ENCODE results near the gene ACER3.

The ACER3 gene

GRCh38 chr11:76972051-76972450 is 111.3 kb downstream of the ACER3 start:
- no peaks in the 10 kb centered on the region; the same call in 1 of the 2 replicates for H3K9me3 ChIP-seq (ENCODE audit: control insufficient read depth, insufficient read depth, low read length)
- H3K27ac ChIP-seq (ENCODE audit: low read depth, low read length): no peak overlapping the region
- H3K9ac ChIP-seq (ENCODE audit: low read depth, low read length): no peak overlapping the region
- no peaks in the 10 kb centered on the region for H3K27me3 ChIP-seq (ENCODE audit: control insufficient read depth, insufficient read depth, low read length)
- no peaks in the 10 kb centered on the region for H3K36me3 ChIP-seq (ENCODE audit: control insufficient read depth, insufficient read depth, low read length)
- no peak overlapping the region for H3K4me3 ChIP-seq (ENCODE audit: low read depth, low read length)
- no peaks in the 10 kb centered on the region for H3K4me1 ChIP-seq (ENCODE audit: control insufficient read depth, insufficient read depth, low read length)

- no peak overlapping the region for H3K4me3 ChIP-seq (ENCODE audit: low read depth, low read length)
- no peaks in the 10 kb centered on the region for H3K4me1 ChIP-seq (ENCODE audit: control insufficient read depth, insufficient read depth, low read length)
- no peak overlapping the region for H3K9ac ChIP-seq (ENCODE audit: low read depth, low read length)
- H3K27me3 ChIP-seq (ENCODE audit: control insufficient read depth, insufficient read depth, low read length): no peaks in the 10 kb centered on the region
- H3K9me3 ChIP-seq (ENCODE audit: control insufficient read depth, insufficient read depth, low read length): no peaks in the 10 kb centered on the region; the same call in none of the 2 replicates
- H3K27ac ChIP-seq (ENCODE audit: low read depth, low read length): no peak overlapping the region
- no peaks in the 10 kb centered on the region for H3K36me3 ChIP-seq (ENCODE audit: control insufficient read depth, insufficient read depth, low read length)
Measured at GRCh38 chr11:76974179-76974891, 113.6 kb downstream of the ACER3 start.

DNA sequence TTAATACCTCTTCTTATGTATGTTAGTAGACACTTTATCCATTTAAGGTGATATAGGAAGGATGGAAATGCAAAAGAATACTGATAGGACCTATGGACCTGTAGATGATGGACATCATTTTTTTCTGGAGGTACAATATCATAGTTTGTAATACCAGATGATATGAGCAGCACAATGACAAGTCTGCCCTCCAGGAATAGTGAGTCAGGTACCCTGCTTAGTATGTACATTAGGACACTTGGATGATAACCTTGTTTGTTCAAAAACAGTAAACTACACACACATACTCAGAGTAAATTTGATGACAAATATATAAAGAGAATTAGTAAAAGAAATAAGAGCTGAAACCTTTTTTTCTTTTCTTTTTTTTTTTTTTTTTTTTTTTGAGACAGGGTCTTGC is 114.8 kb downstream of the ACER3 start:
- Histone ChIP-seq H3K27me3 (ENCODE audit: control insufficient read depth, insufficient read depth, low read length) (no peaks in the 10 kb centered on the region), H3K27ac (ENCODE audit: low read depth, low read length) (no peak overlapping the region), H3K36me3 (ENCODE audit: control insufficient read depth, insufficient read depth, low read length) (no peaks in the 10 kb centered on the region), H3K4me3 (ENCODE audit: low read depth, low read length) (no peak overlapping the region), H3K4me1 (ENCODE audit: control insufficient read depth, insufficient read depth, low read length) (no peaks in the 10 kb centered on the region), H3K9me3 (ENCODE audit: control insufficient read depth, insufficient read depth, low read length) (no peaks in the 10 kb centered on the region; the same call in none of the 2 replicates), H3K9ac (ENCODE audit: low read depth, low read length) (no peak overlapping the region)

DNA sequence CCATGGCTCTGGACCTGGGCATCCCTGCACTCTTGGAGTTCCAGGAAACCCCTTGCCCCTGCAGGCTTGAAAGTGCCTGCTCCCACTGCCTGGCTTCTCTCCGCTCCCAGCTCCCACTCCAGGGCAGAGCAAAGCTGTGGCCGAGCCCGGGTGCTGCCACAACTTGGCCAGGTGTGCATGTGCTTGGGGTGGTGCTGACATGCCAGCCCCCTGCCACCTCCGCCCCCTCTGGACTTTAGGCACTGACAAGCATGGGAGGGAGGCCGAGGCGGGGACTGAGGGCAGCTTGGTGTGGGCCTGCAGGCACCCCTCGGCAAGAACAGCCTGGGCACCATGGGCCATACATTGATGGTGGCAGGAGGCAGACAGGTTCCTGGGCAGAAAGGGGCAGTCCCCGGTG is 117.1 kb downstream of the ACER3 start:
- H3K4me1 ChIP-seq (ENCODE audit: control insufficient read depth, insufficient read depth, low read length): no peaks in the 10 kb centered on the region
- H3K4me3 ChIP-seq (ENCODE audit: low read depth, low read length): no peak overlapping the region
- no peak overlapping the region for H3K27ac ChIP-seq (ENCODE audit: low read depth, low read length)
- no peaks in the 10 kb centered on the region; the same call in 1 of the 2 replicates for H3K9me3 ChIP-seq (ENCODE audit: control insufficient read depth, insufficient read depth, low read length)
- no peaks in the 10 kb centered on the region for H3K27me3 ChIP-seq (ENCODE audit: control insufficient read depth, insufficient read depth, low read length)
- no peak overlapping the region for H3K9ac ChIP-seq (ENCODE audit: low read depth, low read length)
- H3K36me3 ChIP-seq (ENCODE audit: control insufficient read depth, insufficient read depth, low read length): no peaks in the 10 kb centered on the region

GRCh38 chr11:76978239-76978638 is 117.5 kb downstream of the ACER3 start:
- Histone ChIP-seq H3K36me3 (ENCODE audit: control insufficient read depth, insufficient read depth, low read length) (no peaks in the 10 kb centered on the region), H3K4me3 (ENCODE audit: low read depth, low read length) (no peak overlapping the region), H3K27ac (ENCODE audit: low read depth, low read length) (no peak overlapping the region), H3K27me3 (ENCODE audit: control insufficient read depth, insufficient read depth, low read length) (no peaks in the 10 kb centered on the region), H3K4me1 (ENCODE audit: control insufficient read depth, insufficient read depth, low read length) (no peaks in the 10 kb centered on the region), H3K9ac (ENCODE audit: low read depth, low read length) (no peak overlapping the region), H3K9me3 (ENCODE audit: control insufficient read depth, insufficient read depth, low read length) (no peaks in the 10 kb centered on the region; the same call in 1 of the 2 replicates)

DNA sequence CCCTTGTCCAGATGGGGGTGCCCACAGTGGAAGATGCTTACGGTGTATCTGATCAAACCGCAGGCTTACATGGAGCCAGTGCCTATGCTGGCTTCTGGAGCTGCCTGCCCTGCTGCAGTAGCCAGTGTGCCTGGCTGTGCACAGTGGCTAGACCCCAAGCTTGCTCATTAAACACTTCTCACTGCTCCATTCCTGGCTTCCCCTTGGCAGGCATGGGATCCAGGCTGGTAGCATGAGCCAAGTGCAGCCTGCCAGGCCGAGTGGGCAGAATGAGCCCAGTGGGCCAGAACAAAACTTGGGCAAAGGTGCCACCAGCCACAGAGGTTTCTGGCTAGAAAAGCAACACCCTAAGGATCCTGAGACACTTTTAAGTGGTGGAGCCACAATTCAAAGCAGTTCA is 118.1 kb downstream of the ACER3 start:
- no peak overlapping the region for H3K4me3 ChIP-seq (ENCODE audit: low read depth, low read length)
- no peaks in the 10 kb centered on the region; the same call in 1 of the 2 replicates for H3K9me3 ChIP-seq (ENCODE audit: control insufficient read depth, insufficient read depth, low read length)
- H3K27me3 ChIP-seq (ENCODE audit: control insufficient read depth, insufficient read depth, low read length): no peaks in the 10 kb centered on the region
- no peaks in the 10 kb centered on the region for H3K4me1 ChIP-seq (ENCODE audit: control insufficient read depth, insufficient read depth, low read length)
- no peaks in the 10 kb centered on the region for H3K36me3 ChIP-seq (ENCODE audit: control insufficient read depth, insufficient read depth, low read length)
- no peak overlapping the region for H3K27ac ChIP-seq (ENCODE audit: low read depth, low read length)
- H3K9ac ChIP-seq (ENCODE audit: low read depth, low read length): no peak overlapping the region

DNA sequence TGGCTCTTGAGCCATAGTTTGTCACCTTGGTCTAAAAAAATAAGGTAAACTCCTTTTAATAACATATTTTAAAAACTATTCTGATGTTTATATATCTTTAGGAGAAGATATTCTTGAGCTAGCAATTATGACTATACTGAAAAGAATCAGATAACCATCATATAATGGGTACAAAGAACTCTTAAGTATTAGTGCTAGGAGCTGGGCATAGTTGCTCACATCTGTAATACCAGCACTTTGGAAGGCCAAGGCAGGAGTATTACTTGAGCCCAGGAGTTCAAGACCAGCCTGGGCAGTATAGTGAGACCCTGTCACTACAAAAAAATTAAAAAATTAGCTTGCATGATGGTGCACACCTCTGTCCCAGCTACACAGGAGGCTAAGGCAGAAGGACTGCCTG is 119.5 kb downstream of the ACER3 start:
- Histone ChIP-seq H3K27me3 (ENCODE audit: control insufficient read depth, insufficient read depth, low read length) (no peaks in the 10 kb centered on the region), H3K36me3 (ENCODE audit: control insufficient read depth, insufficient read depth, low read length) (no peaks in the 10 kb centered on the region), H3K27ac (ENCODE audit: low read depth, low read length) (no peak overlapping the region), H3K9me3 (ENCODE audit: control insufficient read depth, insufficient read depth, low read length) (no peaks in the 10 kb centered on the region; the same call in 1 of the 2 replicates), H3K9ac (ENCODE audit: low read depth, low read length) (no peak overlapping the region), H3K4me1 (ENCODE audit: control insufficient read depth, insufficient read depth, low read length) (no peaks in the 10 kb centered on the region), H3K4me3 (ENCODE audit: low read depth, low read length) (no peak overlapping the region)

GRCh38 chr11:76984743-76985142 is 124.0 kb downstream of the ACER3 start:
- Histone ChIP-seq H3K9ac (ENCODE audit: low read depth, low read length) (no peak overlapping the region), H3K4me3 (ENCODE audit: low read depth, low read length) (no peak overlapping the region), H3K27me3 (ENCODE audit: control insufficient read depth, insufficient read depth, low read length) (no peaks in the 10 kb centered on the region), H3K4me1 (ENCODE audit: control insufficient read depth, insufficient read depth, low read length) (no peaks in the 10 kb centered on the region), H3K36me3 (ENCODE audit: control insufficient read depth, insufficient read depth, low read length) (no peaks in the 10 kb centered on the region), H3K9me3 (ENCODE audit: control insufficient read depth, insufficient read depth, low read length) (no peaks in the 10 kb centered on the region), H3K27ac (ENCODE audit: low read depth, low read length) (no peak overlapping the region)

- H3K27me3 ChIP-seq (ENCODE audit: control insufficient read depth, insufficient read depth, low read length): no peaks in the 10 kb centered on the region
- H3K9ac ChIP-seq (ENCODE audit: low read depth, low read length): no peak overlapping the region
- H3K9me3 ChIP-seq (ENCODE audit: control insufficient read depth, insufficient read depth, low read length): no peaks in the 10 kb centered on the region
- H3K36me3 ChIP-seq (ENCODE audit: control insufficient read depth, insufficient read depth, low read length): no peaks in the 10 kb centered on the region
- H3K27ac ChIP-seq (ENCODE audit: low read depth, low read length): no peak overlapping the region
- no peak overlapping the region for H3K4me3 ChIP-seq (ENCODE audit: low read depth, low read length)
- no peaks in the 10 kb centered on the region for H3K4me1 ChIP-seq (ENCODE audit: control insufficient read depth, insufficient read depth, low read length)
Measured at GRCh38 chr11:76987203-76987602, 126.5 kb downstream of the ACER3 start.

DNA sequence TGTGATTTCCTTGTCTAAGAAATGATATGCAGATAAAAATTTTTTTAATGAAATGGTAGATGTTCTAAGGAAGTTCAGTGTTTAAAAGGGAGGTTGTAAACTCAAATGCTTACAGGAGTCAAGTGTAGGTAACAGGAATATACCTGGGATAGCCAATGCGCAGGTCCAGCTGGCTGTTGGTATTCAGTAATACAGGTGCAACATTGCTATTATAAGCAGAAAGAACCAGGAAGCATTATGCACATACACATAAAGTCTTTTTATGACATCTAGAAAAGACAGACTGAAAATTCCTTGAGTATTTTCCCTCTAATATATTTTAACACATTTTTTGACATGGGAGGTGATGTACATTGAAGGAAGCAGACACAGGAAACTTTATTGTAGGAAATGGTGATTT is 129.9 kb downstream of the ACER3 start:
- Histone ChIP-seq H3K27ac (ENCODE audit: low read depth, low read length) (no peak overlapping the region), H3K9ac (ENCODE audit: low read depth, low read length) (no peak overlapping the region), H3K27me3 (ENCODE audit: control insufficient read depth, insufficient read depth, low read length) (no peaks in the 10 kb centered on the region), H3K4me1 (ENCODE audit: control insufficient read depth, insufficient read depth, low read length) (no peaks in the 10 kb centered on the region), H3K4me3 (ENCODE audit: low read depth, low read length) (no peak overlapping the region), H3K36me3 (ENCODE audit: control insufficient read depth, insufficient read depth, low read length) (no peaks in the 10 kb centered on the region), H3K9me3 (ENCODE audit: control insufficient read depth, insufficient read depth, low read length) (no peaks in the 10 kb centered on the region)

DNA sequence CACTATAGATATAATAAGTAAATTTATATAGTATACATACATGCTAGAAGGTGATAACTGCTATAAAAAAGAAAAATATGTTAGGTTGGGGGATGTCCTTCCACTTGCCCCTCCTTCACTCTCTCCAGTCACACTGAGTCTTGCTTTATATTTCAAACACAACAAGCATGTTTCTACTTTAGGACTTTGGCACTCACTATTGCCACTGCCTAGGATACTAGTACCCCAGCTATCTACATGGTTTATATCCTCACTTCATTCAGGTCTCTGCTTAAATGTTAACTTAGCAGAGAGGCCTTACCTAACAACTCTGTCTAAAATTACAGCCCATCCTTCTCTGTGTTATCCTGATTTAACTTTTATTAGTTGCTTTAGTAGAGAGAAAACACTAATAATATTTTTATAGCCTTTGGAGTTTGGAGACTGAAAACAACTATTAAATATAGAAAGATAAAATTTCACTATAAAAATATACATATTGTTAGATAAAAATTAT is 134.4 kb downstream of the ACER3 start:
- Histone ChIP-seq H3K27me3 (ENCODE audit: control insufficient read depth, insufficient read depth, low read length) (no peaks in the 10 kb centered on the region), H3K27ac (ENCODE audit: low read depth, low read length) (no peak overlapping the region), H3K9me3 (ENCODE audit: control insufficient read depth, insufficient read depth, low read length) (no peaks in the 10 kb centered on the region), H3K4me1 (ENCODE audit: control insufficient read depth, insufficient read depth, low read length) (peaks cover 11% of the 10 kb centered on the region; the same call in 1 of the 2 replicates), H3K9ac (ENCODE audit: low read depth, low read length) (no peak overlapping the region), H3K36me3 (ENCODE audit: control insufficient read depth, insufficient read depth, low read length) (peaks cover 3% of the 10 kb centered on the region; the same call in 1 of the 2 replicates), H3K4me3 (ENCODE audit: low read depth, low read length) (no peak overlapping the region)
